ENCODE results near the gene DDR1.

- TF ChIP-seq, protein P1, sequence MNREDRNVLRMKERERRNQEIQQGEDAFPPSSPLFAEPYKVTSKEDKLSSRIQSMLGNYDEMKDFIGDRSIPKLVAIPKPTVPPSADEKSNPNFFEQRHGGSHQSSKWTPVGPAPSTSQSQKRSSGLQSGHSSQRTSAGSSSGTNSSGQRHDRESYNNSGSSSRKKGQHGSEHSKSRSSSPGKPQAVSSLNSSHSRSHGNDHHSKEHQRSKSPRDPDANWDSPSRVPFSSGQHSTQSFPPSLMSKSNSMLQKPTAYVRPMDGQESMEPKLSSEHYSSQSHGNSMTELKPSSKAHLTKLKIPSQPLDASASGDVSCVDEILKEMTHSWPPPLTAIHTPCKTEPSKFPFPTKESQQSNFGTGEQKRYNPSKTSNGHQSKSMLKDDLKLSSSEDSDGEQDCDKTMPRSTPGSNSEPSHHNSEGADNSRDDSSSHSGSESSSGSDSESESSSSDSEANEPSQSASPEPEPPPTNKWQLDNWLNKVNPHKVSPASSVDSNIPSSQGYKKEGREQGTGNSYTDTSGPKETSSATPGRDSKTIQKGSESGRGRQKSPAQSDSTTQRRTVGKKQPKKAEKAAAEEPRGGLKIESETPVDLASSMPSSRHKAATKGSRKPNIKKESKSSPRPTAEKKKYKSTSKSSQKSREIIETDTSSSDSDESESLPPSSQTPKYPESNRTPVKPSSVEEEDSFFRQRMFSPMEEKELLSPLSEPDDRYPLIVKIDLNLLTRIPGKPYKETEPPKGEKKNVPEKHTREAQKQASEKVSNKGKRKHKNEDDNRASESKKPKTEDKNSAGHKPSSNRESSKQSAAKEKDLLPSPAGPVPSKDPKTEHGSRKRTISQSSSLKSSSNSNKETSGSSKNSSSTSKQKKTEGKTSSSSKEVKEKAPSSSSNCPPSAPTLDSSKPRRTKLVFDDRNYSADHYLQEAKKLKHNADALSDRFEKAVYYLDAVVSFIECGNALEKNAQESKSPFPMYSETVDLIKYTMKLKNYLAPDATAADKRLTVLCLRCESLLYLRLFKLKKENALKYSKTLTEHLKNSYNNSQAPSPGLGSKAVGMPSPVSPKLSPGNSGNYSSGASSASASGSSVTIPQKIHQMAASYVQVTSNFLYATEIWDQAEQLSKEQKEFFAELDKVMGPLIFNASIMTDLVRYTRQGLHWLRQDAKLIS (CRISPR knock-in tag; IDR thresholded peaks at IDR 0.05; ENCODE audit: borderline replicate concordance), result no peak
- TF ChIP-seq PRRX2 (CRISPR knock-in tag; IDR thresholded peaks at IDR 0.05) (no peak), CTCF (IDR thresholded peaks at IDR 0.05) (no peak), FOXJ3 (CRISPR knock-in tag; IDR thresholded peaks at IDR 0.05; ENCODE audit: borderline replicate concordance) (no peak), TCF7 (CRISPR knock-in tag; IDR thresholded peaks at IDR 0.05; ENCODE audit: low read depth) (no peak), ELF4 (CRISPR knock-in tag; IDR thresholded peaks at IDR 0.05; ENCODE audit: low read depth) (no peak), GTF2I (CRISPR knock-in tag; conservative IDR thresholded peaks at IDR 0.05) (no peak), JUN (CRISPR knock-in tag; IDR thresholded peaks at IDR 0.05) (no peak), TP53 (CRISPR knock-in tag; IDR thresholded peaks at IDR 0.05) (no peak), MAX (CRISPR knock-in tag; IDR thresholded peaks at IDR 0.05) (no peak), USF2 (CRISPR knock-in tag; IDR thresholded peaks at IDR 0.05) (no peak), ZNF416 (CRISPR knock-in tag; IDR thresholded peaks at IDR 0.05) (no peak), TEAD4 (CRISPR knock-in tag; IDR thresholded peaks at IDR 0.05) (no peak)
- TF ChIP-seq, protein P2, sequence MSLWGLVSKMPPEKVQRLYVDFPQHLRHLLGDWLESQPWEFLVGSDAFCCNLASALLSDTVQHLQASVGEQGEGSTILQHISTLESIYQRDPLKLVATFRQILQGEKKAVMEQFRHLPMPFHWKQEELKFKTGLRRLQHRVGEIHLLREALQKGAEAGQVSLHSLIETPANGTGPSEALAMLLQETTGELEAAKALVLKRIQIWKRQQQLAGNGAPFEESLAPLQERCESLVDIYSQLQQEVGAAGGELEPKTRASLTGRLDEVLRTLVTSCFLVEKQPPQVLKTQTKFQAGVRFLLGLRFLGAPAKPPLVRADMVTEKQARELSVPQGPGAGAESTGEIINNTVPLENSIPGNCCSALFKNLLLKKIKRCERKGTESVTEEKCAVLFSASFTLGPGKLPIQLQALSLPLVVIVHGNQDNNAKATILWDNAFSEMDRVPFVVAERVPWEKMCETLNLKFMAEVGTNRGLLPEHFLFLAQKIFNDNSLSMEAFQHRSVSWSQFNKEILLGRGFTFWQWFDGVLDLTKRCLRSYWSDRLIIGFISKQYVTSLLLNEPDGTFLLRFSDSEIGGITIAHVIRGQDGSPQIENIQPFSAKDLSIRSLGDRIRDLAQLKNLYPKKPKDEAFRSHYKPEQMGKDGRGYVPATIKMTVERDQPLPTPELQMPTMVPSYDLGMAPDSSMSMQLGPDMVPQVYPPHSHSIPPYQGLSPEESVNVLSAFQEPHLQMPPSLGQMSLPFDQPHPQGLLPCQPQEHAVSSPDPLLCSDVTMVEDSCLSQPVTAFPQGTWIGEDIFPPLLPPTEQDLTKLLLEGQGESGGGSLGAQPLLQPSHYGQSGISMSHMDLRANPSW (CRISPR knock-in tag; conservative IDR thresholded peaks at IDR 0.05; ENCODE audit: low read depth), result no peak
Measured at GRCh38 chr6:30839671-30840070, 44.6 kb upstream of the DDR1 start.
